Caco-2 (cell line): ENCODE results near the gene ASGR2. TPM values are rescaled to one million over a fixed set of nuclear protein-coding genes. Genes with fewer than 3 reads are reported as not detected.
"Not testable (repeated sequence)": the region's sequence is repeated elsewhere in the genome, so short reads cannot be mapped to it uniquely, and the experiment has no call there.

Source experiments
- BruUV-seq: library from RNA; stranded (reverse); fragments of 400-500 nt; replicated peaks from 2 replicates; lab custom pipeline; 2021; lab: Mats Ljungman, UMichigan
- CTCF ChIA-PET: fragments of 300-600 bp; sonication (Branson Sonifier 250); formaldehyde crosslinking; loops from one replicate; lab custom pipeline; 2022; ENCODE audit warnings: antibody characterized with exemption; lab: Charles Lee
- POLR2A ChIA-PET: fragments of 300-600 bp; sonication (Branson Sonifier 250); formaldehyde crosslinking; loops from one replicate; lab custom pipeline; 2022; ENCODE audit warnings: antibody characterized with exemption; lab: Charles Lee
- DNase-seq, 2 experiments: peaks; one replicate each; pipeline versions ENCODE4 v3.0.0 to v3.0.0-alpha.2; 2020 to 2022
- H3K27me3 ChIP-seq: replicated peaks from 2 replicates; pipeline ENCODE4 v1.6.0; 2011; ENCODE audit warnings: low read length; ENCODE audit not compliant: control insufficient read depth, insufficient read depth
- H3K36me3 ChIP-seq: 2 replicates; pipeline ENCODE4 v1.5.1; 2011; ENCODE audit warnings: low read length; ENCODE audit not compliant: control insufficient read depth, insufficient read depth
- H3K4me1 ChIP-seq: fragments of 250-450 bp; sonication (Bioruptor Pico); 2 replicates; pipeline ENCODE4 v1.5.1; 2020; ENCODE audit warnings: mild to moderate bottlenecking
- H3K4me3 ChIP-seq: 2 replicates; pipeline ENCODE4 v1.5.1; 2011; ENCODE audit warnings: low read depth, mild to moderate bottlenecking, control low read depth, low read length
- H3K9me3 ChIP-seq: fragments of 250-450 bp; sonication (Bioruptor Pico); 2 replicates; pipeline ENCODE4 v1.5.1; 2020; ENCODE audit warnings: mild to moderate bottlenecking, moderate library complexity
- H3K27ac Mint-ChIP-seq: one replicate; pipeline ENCODE4 v1.8.0; 2022; ENCODE audit warnings: mixed read lengths; ENCODE audit not compliant: unreplicated experiment
- H3K27me3 Mint-ChIP-seq: one replicate; pipeline ENCODE4 v1.8.0; 2022; ENCODE audit warnings: mixed read lengths; ENCODE audit not compliant: insufficient read depth, unreplicated experiment
- H3K36me3 Mint-ChIP-seq: one replicate; pipeline ENCODE4 v1.8.0; 2022; ENCODE audit warnings: mild to moderate bottlenecking, mixed read lengths; ENCODE audit not compliant: insufficient read depth, unreplicated experiment
- H3K4me1 Mint-ChIP-seq: one replicate; pipeline ENCODE4 v1.8.0; 2022; ENCODE audit warnings: low read depth, mixed read lengths; ENCODE audit not compliant: unreplicated experiment
- H3K4me3 Mint-ChIP-seq: one replicate; pipeline ENCODE4 v1.8.0; 2022; ENCODE audit warnings: mild to moderate bottlenecking, moderate library complexity, mixed read lengths; ENCODE audit not compliant: unreplicated experiment
- H3K9me3 Mint-ChIP-seq: one replicate; pipeline ENCODE4 v1.8.0; 2022; ENCODE audit warnings: mixed read lengths; ENCODE audit not compliant: unreplicated experiment
- intact Hi-C: fragments of 100-400 bp; cut with micrococcal nuclease; formaldehyde crosslinking; loops from one replicate; pipeline ENCODE4 v1.10.0; 2022; ENCODE audit not compliant: unreplicated experiment
- total RNA-seq: library from RNA; stranded (reverse); gene quantifications from 2 replicates; pipeline ENCODE4 v1.2.3, GENCODE V29; 2022
- TF ChIP-seq, protein P1 (sequence below), 2 experiments: fragments of 200-600 bp in 1 of 2; IDR thresholded peaks; 1 replicate in 1 of 2; 2 replicates in 1 of 2; pipeline versions ENCODE4 v1.5.1 to v1.8.0; 2011 to 2022; ENCODE audit warnings: antibody characterized with exemption in 1 of 2, control low read depth in 1 of 2, inconsistent platforms in 1 of 2, low read depth in 1 of 2, low read length in 1 of 2, mild to moderate bottlenecking in 1 of 2, moderate library complexity in 1 of 2; ENCODE audit not compliant: insufficient read depth in 1 of 2, severe bottlenecking in 1 of 2, unreplicated experiment in 1 of 2

ASGR2 gene
- total RNA-seq, 1 experiment from 2014 or later: 12.8 TPM

- TF ChIP-seq, protein P1, sequence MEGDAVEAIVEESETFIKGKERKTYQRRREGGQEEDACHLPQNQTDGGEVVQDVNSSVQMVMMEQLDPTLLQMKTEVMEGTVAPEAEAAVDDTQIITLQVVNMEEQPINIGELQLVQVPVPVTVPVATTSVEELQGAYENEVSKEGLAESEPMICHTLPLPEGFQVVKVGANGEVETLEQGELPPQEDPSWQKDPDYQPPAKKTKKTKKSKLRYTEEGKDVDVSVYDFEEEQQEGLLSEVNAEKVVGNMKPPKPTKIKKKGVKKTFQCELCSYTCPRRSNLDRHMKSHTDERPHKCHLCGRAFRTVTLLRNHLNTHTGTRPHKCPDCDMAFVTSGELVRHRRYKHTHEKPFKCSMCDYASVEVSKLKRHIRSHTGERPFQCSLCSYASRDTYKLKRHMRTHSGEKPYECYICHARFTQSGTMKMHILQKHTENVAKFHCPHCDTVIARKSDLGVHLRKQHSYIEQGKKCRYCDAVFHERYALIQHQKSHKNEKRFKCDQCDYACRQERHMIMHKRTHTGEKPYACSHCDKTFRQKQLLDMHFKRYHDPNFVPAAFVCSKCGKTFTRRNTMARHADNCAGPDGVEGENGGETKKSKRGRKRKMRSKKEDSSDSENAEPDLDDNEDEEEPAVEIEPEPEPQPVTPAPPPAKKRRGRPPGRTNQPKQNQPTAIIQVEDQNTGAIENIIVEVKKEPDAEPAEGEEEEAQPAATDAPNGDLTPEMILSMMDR (IDR thresholded peaks at IDR 0.05; ENCODE audit: insufficient read depth in 1 of 2, low read depth in 1 of 2, low read length in 1 of 2, severe bottlenecking in 1 of 2, unreplicated experiment in 1 of 2): no peak
- no peaks in the 10 kb centered on the region; the same call in 1 of the 2 replicates for H3K36me3 ChIP-seq
- no peaks in the 10 kb centered on the region for H3K4me1 ChIP-seq
- H3K4me3 Mint-ChIP-seq: no peak overlapping the region
- no peaks in the 10 kb centered on the region for H3K27me3 ChIP-seq
- ChIA-PET CTCF (no interaction called here), POLR2A (no interaction called here)
- intact Hi-C loops: no loop called here
- H3K27ac Mint-ChIP-seq: no peak overlapping the region
- no peaks in the 10 kb centered on the region for H3K27me3 Mint-ChIP-seq
- H3K9me3 Mint-ChIP-seq: no peaks in the 10 kb centered on the region
- peaks cover 11% of the 10 kb centered on the region for H3K4me1 Mint-ChIP-seq
- no peak for DNase-seq
- no peaks in the 10 kb centered on the region for H3K9me3 ChIP-seq
- no peaks in the 10 kb centered on the region for H3K36me3 Mint-ChIP-seq
- H3K4me3 ChIP-seq: no peak overlapping the region
- BruUV-seq: no TSS peak
Observed at GRCh38 chr17:7102421-7102820, 12.2 kb downstream of the ASGR2 start.

DNA sequence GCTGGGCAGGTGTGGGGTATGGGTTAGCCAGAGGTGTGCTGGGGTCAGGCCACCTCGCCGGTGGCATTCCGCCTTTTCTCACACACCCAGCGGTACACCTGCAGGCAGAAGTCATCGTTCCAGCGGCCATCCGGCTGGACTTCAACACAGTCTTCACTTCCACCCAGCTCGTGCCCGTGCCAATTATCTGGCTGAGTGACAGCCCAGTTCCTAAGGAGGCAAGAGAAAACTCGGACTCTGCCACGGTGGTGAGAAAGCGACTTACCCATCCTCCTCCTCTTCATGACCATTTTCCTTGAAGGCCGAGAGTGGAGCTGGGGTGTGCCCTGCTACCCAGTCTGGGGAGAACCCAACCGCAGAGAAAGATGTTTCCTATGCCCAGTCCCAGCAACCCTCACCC, 13.1 kb downstream of the ASGR2 start:
- Mint-ChIP-seq H3K36me3 (no peaks in the 10 kb centered on the region), H3K4me3 (no peak overlapping the region), H3K27me3 (no peaks in the 10 kb centered on the region), H3K4me1 (peaks cover 11% of the 10 kb centered on the region), H3K9me3 (no peaks in the 10 kb centered on the region), H3K27ac (no peak overlapping the region)
- no peaks in the 10 kb centered on the region; the same call in 1 of the 2 replicates for H3K36me3 ChIP-seq
- TF ChIP-seq, protein P1 (IDR thresholded peaks at IDR 0.05; ENCODE audit: insufficient read depth in 1 of 2, low read depth in 1 of 2, low read length in 1 of 2, severe bottlenecking in 1 of 2, unreplicated experiment in 1 of 2): no peak
- POLR2A ChIA-PET: no interaction called here
- no peaks in the 10 kb centered on the region for H3K27me3 ChIP-seq
- DNase-seq: no peak
- BruUV-seq: no TSS peak
- CTCF ChIA-PET: no interaction called here
- intact Hi-C loops: no loop called here
- H3K4me1 ChIP-seq: no peaks in the 10 kb centered on the region
- no peak overlapping the region for H3K4me3 ChIP-seq
- H3K9me3 ChIP-seq: no peaks in the 10 kb centered on the region

DNA sequence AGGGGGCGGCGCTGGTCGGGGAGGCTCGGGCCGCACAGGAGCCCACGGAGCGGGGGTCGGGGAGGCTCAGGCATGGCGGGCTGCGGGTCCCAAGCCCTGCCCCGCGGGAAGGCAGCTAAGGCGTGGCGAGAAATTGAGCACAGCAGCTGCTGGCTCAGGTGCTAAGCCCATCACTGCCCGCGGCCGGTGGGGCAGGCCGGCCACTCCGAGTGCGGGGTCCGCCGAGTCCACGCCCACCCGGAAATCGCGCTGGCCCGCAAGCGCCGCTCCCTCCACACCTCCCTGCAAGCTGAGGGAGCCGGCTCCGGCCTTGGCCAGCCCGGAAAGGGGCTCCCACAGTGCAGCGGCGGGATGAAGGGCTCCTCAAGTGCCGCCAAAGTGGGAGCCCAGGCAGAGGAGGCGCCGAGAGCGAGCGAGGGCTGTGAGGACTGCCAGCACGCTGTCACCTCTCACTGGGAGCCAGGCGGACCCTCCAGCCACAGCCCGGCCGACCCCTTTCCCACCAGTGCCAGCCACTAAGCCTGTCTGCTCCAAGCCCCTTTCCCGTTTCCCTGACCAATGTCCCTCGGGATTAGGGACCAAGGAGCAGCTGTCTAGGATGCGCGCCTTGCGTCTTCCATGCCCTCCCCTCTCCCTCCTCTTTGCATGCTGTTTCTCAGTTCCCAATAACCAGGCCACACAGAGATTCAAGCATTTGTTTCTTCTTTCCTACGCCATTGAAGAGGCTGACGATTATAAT, 13.8 kb downstream of the ASGR2 start:
- DNase-seq, H3K9me3 ChIP-seq, BruUV-seq, H3K4me3 ChIP-seq, H3K27me3 Mint-ChIP-seq, H3K4me1 ChIP-seq, POLR2A ChIA-PET, H3K9me3 Mint-ChIP-seq, intact Hi-C loops, H3K4me3 Mint-ChIP-seq, H3K27me3 ChIP-seq, H3K27ac Mint-ChIP-seq, H3K36me3 Mint-ChIP-seq, CTCF ChIA-PET, H3K36me3 ChIP-seq: not testable (repeated sequence)
- peaks cover 11% of the 10 kb centered on the region for H3K4me1 Mint-ChIP-seq
